ENCODE measurements around the gene NELL1.

The NELL1 gene

GRCh38 chr11:21446939-21447590, 777.7 kb downstream of the NELL1 start:
- no peak for FAIRE-seq
- no peak for DNase-seq (ENCODE audit: extremely low spot score, insufficient read length, low read depth)

GRCh38 chr11:21447871-21448270, 778.5 kb downstream of the NELL1 start:
- FAIRE-seq (no peak), DNase-seq (ENCODE audit: extremely low spot score, insufficient read length, low read depth) (no peak)

GRCh38 chr11:21456186-21456585, 786.8 kb downstream of the NELL1 start:
- FAIRE-seq (no peak), DNase-seq (ENCODE audit: extremely low spot score, insufficient read length, low read depth) (no peak)

- FAIRE-seq (no peak), DNase-seq (ENCODE audit: extremely low spot score, insufficient read length, low read depth) (no peak)
Measured at GRCh38 chr11:21460082-21460481, 790.7 kb downstream of the NELL1 start.

GRCh38 chr11:21461701-21462100, 792.3 kb downstream of the NELL1 start:
- FAIRE-seq (no peak), DNase-seq (ENCODE audit: extremely low spot score, insufficient read length, low read depth) (no peak)

GRCh38 chr11:21464601-21465193, 795.3 kb downstream of the NELL1 start:
- DNase-seq (ENCODE audit: extremely low spot score, insufficient read length, low read depth) (no peak), FAIRE-seq (no peak)

GRCh38 chr11:21465203-21465602, 795.8 kb downstream of the NELL1 start:
- FAIRE-seq = no peak

GRCh38 chr11:21465920-21466319, 796.5 kb downstream of the NELL1 start:
- FAIRE-seq = no peak
- no peak for DNase-seq (ENCODE audit: extremely low spot score, insufficient read length, low read depth)

More at GRCh38 chr11:21465203-21465602, 795.8 kb downstream of the NELL1 start:
- DNase-seq (ENCODE audit: extremely low spot score, insufficient read length, low read depth) = no peak

- FAIRE-seq = no peak
- DNase-seq (ENCODE audit: extremely low spot score, insufficient read length, low read depth) = no peak
Measured at GRCh38 chr11:21470521-21470920, 801.1 kb downstream of the NELL1 start.

- no peak for DNase-seq (ENCODE audit: extremely low spot score, insufficient read length, low read depth)
- no peak for FAIRE-seq
Measured at GRCh38 chr11:21472261-21472660, 802.9 kb downstream of the NELL1 start.

- DNase-seq (ENCODE audit: extremely low spot score, insufficient read length, low read depth) (no peak), FAIRE-seq (no peak)
Measured at GRCh38 chr11:21474529-21474928, 805.1 kb downstream of the NELL1 start.

GRCh38 chr11:21475276-21475675, 805.9 kb downstream of the NELL1 start:
- DNase-seq (ENCODE audit: extremely low spot score, insufficient read length, low read depth) (no peak), FAIRE-seq (no peak)

- FAIRE-seq (no peak), DNase-seq (ENCODE audit: extremely low spot score, insufficient read length, low read depth) (no peak)
Measured at GRCh38 chr11:21476588-21476987, 807.2 kb downstream of the NELL1 start.

GRCh38 chr11:21480240-21480639, 810.9 kb downstream of the NELL1 start:
- FAIRE-seq (no peak), DNase-seq (ENCODE audit: extremely low spot score, insufficient read length, low read depth) (no peak)

GRCh38 chr11:21481255-21481654, 811.9 kb downstream of the NELL1 start:
- FAIRE-seq (no peak), DNase-seq (ENCODE audit: extremely low spot score, insufficient read length, low read depth) (no peak)

- DNase-seq (ENCODE audit: extremely low spot score, insufficient read length, low read depth) (no peak), FAIRE-seq (no peak)
Measured at GRCh38 chr11:21484039-21484438, 814.7 kb downstream of the NELL1 start.

GRCh38 chr11:21485006-21485405, 815.6 kb downstream of the NELL1 start:
- no peak for FAIRE-seq
- DNase-seq (ENCODE audit: extremely low spot score, insufficient read length, low read depth) = no peak

- FAIRE-seq (no peak), DNase-seq (ENCODE audit: extremely low spot score, insufficient read length, low read depth) (no peak)
Measured at GRCh38 chr11:21485426-21485825, 816.0 kb downstream of the NELL1 start.

- DNase-seq (ENCODE audit: extremely low spot score, insufficient read length, low read depth) (no peak), FAIRE-seq (no peak)
Measured at GRCh38 chr11:21489416-21490115, 820.2 kb downstream of the NELL1 start.

- DNase-seq (ENCODE audit: extremely low spot score, insufficient read length, low read depth) (no peak), FAIRE-seq (no peak)
Measured at GRCh38 chr11:21492931-21493330, 823.5 kb downstream of the NELL1 start.

- DNase-seq (ENCODE audit: extremely low spot score, insufficient read length, low read depth) (no peak), FAIRE-seq (no peak)
Measured at GRCh38 chr11:21494946-21495345, 825.6 kb downstream of the NELL1 start.
